Measurements from ENCODE around the gene PSAP.

DNA sequence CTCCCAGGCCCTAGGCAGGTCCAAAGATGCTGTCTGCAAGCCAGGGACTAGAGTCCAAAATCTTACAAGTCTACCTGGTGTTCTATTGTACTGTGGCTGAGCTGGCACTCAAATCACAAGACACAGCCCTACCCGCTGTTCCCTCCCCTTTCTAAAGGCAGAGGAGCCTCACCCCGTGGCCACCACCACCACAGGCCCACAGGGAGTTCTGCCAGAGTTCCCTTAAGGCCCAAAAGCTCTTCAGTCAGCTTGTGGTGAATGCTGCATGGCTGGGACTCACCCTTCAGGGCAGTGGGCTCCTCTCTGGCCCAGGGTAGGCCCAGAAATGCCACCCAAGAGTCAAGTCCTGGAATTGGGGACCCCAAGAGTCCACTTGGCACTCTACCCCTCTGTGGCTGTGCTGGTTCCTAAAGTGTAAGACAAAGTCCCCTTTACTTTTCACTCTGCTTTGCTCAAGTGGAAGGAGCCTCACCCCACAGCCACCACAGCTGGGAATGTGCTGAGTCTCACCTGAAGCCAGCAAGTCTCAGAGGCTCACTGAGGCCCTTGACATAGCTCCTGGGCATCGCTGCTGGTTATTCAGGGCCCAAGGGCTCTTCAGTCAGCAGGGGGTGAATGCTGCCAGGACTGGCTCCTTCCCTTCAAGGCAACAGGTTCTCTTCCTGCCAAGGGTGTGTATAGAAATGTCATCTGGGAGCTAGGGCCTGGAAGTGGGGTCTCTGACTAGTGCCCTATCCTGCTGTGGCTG lies 48.8 kb upstream of the PSAP start:
- TF ChIP-seq EZH2 (IDR thresholded peaks at IDR 0.05; ENCODE audit: borderline replicate concordance, insufficient read depth, low read length, poor library complexity, severe bottlenecking) (no peak), EP300 (conservative IDR thresholded peaks at IDR 0.05; ENCODE audit: poor library complexity, severe bottlenecking) (no peak), POLR2AphosphoS5 (IDR thresholded peaks at IDR 0.05) (no peak), TAF1 (IDR thresholded peaks at IDR 0.05; ENCODE audit: low read depth) (no peak), SMC3 (conservative IDR thresholded peaks at IDR 0.05; ENCODE audit: poor library complexity) (no peak), RAD21 (conservative IDR thresholded peaks at IDR 0.05) (no peak), MXI1 (conservative IDR thresholded peaks at IDR 0.05; ENCODE audit: poor library complexity, severe bottlenecking) (no peak)
- TF ChIP-seq, protein P1, sequence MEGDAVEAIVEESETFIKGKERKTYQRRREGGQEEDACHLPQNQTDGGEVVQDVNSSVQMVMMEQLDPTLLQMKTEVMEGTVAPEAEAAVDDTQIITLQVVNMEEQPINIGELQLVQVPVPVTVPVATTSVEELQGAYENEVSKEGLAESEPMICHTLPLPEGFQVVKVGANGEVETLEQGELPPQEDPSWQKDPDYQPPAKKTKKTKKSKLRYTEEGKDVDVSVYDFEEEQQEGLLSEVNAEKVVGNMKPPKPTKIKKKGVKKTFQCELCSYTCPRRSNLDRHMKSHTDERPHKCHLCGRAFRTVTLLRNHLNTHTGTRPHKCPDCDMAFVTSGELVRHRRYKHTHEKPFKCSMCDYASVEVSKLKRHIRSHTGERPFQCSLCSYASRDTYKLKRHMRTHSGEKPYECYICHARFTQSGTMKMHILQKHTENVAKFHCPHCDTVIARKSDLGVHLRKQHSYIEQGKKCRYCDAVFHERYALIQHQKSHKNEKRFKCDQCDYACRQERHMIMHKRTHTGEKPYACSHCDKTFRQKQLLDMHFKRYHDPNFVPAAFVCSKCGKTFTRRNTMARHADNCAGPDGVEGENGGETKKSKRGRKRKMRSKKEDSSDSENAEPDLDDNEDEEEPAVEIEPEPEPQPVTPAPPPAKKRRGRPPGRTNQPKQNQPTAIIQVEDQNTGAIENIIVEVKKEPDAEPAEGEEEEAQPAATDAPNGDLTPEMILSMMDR (IDR thresholded peaks at IDR 0.05; ENCODE audit: poor library complexity, severe bottlenecking), result no peak
- TF ChIP-seq, protein P2, sequence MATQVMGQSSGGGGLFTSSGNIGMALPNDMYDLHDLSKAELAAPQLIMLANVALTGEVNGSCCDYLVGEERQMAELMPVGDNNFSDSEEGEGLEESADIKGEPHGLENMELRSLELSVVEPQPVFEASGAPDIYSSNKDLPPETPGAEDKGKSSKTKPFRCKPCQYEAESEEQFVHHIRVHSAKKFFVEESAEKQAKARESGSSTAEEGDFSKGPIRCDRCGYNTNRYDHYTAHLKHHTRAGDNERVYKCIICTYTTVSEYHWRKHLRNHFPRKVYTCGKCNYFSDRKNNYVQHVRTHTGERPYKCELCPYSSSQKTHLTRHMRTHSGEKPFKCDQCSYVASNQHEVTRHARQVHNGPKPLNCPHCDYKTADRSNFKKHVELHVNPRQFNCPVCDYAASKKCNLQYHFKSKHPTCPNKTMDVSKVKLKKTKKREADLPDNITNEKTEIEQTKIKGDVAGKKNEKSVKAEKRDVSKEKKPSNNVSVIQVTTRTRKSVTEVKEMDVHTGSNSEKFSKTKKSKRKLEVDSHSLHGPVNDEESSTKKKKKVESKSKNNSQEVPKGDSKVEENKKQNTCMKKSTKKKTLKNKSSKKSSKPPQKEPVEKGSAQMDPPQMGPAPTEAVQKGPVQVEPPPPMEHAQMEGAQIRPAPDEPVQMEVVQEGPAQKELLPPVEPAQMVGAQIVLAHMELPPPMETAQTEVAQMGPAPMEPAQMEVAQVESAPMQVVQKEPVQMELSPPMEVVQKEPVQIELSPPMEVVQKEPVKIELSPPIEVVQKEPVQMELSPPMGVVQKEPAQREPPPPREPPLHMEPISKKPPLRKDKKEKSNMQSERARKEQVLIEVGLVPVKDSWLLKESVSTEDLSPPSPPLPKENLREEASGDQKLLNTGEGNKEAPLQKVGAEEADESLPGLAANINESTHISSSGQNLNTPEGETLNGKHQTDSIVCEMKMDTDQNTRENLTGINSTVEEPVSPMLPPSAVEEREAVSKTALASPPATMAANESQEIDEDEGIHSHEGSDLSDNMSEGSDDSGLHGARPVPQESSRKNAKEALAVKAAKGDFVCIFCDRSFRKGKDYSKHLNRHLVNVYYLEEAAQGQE (IDR thresholded peaks at IDR 0.05; ENCODE audit: borderline replicate concordance), result no peak

Data from neural cell (in vitro differentiated cells).